NCI-H2107 (cell line): Measurements from ENCODE around the gene IQCM.
"Not testable (repeated sequence)": the region's sequence is repeated elsewhere in the genome, so short reads cannot be mapped to it uniquely, and the experiment has no call there.

ENCODE experiments used
- DNase-seq: peaks from one replicate; lab custom pipeline; 2025; lab: John Stamatoyannopoulos, UW

IQCM gene

GRCh38 chr4:149465955-149466354 lies 349.7 kb downstream of the IQCM start:
- DNase-seq, result no peak

- DNase-seq, result no peak
These were observed 372.1 kb downstream of the IQCM start for GRCh38 chr4:149443537-149443936.

GRCh38 chr4:149441338-149441737 lies 374.3 kb downstream of the IQCM start:
- DNase-seq, result no peak

DNA sequence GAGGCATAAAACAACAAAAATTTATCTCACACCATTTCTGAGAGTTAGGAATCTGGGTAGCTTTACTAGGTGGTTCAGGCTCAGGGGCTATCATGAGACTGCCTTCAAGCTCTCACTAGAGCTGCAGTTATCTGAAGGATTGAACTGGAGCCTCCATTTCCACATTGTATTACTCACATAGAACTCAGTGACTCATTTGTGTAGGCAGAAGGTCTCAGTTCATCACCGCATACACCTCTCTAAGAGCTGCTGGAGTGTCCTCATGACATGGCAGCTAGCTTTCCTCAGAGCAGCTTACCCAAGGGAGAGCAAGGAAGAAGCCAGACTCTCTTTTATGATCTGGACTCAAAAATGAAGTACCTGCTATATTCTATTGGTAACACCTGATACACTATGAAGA lies 389.2 kb downstream of the IQCM start:
- no peak for DNase-seq

- no peak for DNase-seq
These were observed 406.1 kb downstream of the IQCM start for GRCh38 chr4:149409555-149409962.

DNA sequence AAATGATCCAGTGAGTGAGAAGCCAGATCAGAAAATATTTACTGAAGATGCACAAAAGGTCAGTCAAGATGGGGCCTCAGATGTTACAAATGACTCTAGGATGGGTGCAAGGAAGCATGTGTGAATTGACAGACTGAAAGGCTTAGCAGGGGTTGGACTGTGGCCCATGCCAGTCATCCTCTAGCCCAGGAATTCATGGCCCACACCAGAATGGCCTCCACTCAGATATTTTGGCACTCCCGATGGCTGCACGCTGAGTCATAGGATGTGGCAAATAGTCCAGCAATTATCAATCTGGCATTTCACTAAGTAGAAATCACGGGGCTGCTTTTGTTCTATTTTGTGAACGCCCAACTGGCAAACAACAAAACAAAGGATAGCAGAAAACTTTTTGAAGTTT lies 406.5 kb downstream of the IQCM start:
- DNase-seq, result no peak

DNA sequence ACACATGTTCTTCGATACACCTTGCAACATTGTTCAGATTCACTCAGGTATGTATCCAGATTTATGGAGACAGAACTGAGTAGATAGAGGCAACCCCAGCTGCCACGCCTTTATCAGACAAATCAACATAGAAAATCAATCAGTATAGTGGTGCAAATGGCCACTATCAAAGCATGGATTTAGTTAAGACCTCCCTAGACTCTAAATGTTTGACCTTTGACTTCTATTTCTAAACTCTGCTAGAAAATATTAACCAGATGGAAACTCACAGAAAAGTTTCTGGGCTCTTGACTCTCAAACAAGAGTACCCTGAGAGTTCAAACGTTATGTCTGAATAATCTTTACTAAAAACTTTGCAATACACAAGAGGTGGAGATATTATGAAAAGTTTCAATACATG lies 411.5 kb downstream of the IQCM start:
- DNase-seq, result no peak

GRCh38 chr4:149403081-149403480 lies 412.6 kb downstream of the IQCM start:
- no peak for DNase-seq

- no peak for DNase-seq
These were observed 416.6 kb downstream of the IQCM start for GRCh38 chr4:149398993-149399392.

DNA sequence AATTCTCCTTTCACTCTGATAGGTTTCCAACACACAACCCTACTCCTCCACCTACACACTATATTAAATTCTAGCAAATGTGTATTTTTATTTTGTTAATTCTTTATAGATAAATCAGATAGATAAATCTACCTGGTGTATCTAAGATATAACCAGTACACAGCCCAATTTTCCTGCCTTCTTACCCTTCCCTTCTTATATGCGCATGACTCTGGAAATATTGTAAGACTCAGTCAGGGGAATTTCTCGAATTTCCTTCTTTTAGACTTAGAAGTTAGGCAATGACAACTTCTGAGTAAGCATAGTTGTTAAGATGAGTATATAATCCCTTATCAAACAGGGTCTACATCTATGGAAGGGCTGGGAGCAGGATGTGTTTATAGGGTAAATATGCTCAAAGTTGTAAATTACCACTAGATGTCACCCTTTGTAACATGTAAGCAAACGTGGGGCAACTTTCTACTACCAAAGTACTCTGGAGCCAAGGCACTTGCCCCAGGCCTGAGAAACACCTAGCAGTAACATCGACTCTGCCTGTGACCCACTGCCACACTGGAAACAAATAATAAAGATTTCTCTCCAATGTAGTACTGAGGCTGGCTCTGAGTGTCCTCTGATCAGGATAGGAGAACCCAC lies 444.7 kb downstream of the IQCM start:
- DNase-seq, result no peak

DNA sequence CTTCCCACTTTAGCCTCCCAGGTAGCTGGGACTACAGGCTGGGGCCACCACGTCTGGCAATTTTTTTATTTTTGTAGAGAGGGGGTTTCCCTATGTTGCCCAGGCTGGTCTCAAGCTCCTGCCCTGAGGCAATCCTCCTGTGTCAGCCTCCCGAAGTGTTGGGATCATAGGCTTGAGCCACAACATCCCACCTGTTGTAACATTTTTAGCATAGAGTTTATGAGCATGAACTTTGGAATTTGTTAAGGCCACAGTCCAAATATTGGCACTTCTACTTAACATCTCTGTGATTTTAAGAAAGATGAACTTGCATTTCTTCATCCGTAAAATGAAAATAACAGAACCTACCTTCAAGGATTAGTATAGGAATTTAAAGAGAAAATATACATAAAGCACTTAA lies 445.6 kb downstream of the IQCM start:
- no peak for DNase-seq

GRCh38 chr4:149353241-149353640 lies 462.4 kb downstream of the IQCM start:
- DNase-seq, result no peak

- DNase-seq, result no peak
These were observed 466.1 kb downstream of the IQCM start for GRCh38 chr4:149349541-149349940.

GRCh38 chr4:149347139-149347538 lies 468.5 kb downstream of the IQCM start:
- no peak for DNase-seq

DNA sequence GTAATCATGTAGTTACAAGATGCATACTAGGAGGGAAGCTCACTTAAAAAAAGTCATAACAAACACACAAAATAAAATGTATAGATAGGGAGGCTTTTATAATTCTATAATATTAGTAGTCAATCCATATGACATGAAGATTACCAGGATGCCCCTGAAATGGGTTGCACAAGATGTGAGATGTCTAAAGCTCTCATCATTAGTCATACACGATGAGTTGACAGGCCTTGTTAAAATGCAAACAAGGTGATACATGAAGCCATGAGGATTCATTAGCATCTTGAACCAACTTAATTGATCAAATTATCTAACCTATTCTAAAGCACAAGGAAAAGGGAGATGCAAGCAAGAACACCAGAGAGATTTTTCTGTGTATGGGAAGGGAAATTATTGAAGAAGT lies 470.2 kb downstream of the IQCM start:
- no peak for DNase-seq

DNA sequence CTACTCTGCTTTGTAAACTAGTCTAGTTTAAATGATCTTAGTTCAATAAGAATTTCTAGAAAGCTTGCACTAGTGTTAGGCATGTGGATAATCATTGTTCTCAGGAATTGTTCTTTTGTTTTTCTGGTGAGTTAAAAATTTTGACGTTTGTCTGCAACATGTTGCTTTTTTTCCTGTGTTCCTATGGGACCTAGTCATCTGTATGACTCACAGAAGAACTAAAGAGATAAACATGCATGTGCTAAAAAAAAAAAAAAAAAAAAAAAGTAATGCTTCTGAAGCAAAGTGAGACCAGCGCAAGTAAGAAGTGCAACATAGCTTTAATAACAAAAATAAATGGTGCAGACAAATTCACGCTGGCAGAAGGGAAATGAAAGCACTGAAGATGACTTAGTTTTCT lies 471.2 kb downstream of the IQCM start:
- DNase-seq, result no peak

GRCh38 chr4:149343614-149344013 lies 472.0 kb downstream of the IQCM start:
- no peak for DNase-seq

- DNase-seq, result not testable (repeated sequence)
These were observed 474.5 kb downstream of the IQCM start for GRCh38 chr4:149341117-149341516.

DNA sequence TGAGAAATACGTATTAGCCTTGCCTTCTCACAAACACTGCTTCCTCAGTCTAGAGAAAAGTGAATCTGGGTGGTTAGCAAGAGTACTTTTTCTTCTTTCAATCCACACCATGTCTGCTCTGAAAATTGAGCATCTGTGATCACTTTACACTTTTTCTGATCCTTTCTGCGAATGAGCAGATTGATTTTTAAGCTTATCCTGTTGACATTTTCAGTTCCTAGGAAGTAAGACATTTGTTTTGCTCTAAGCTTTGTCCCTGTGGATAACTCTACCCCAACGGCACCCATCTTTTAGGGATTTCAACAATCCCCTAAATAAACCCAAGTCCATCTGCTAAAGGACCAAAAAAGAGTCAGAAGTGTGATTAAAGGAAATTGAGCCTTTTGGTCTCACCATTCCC lies 487.5 kb downstream of the IQCM start:
- DNase-seq, result no peak

- DNase-seq, result no peak
These were observed 493.4 kb downstream of the IQCM start for GRCh38 chr4:149322203-149322602.

DNA sequence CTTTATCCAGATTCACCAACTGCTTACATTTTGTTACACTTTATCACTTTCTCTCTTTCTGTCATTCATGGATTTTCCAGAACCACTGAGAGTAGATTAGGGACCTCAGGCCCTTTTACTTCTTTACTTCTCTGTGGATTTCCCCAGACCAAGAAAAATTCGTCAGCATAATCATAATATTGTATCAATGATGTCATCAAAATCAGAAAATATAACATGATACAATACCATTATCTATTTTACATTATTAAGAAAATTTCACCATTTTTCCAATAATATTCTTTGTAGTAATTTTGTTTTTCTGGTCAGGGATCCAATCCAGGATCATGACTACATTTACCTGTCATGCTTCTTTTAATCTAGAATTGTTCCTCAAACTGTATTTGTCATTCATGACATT lies 494.2 kb downstream of the IQCM start:
- DNase-seq, result no peak

DNA sequence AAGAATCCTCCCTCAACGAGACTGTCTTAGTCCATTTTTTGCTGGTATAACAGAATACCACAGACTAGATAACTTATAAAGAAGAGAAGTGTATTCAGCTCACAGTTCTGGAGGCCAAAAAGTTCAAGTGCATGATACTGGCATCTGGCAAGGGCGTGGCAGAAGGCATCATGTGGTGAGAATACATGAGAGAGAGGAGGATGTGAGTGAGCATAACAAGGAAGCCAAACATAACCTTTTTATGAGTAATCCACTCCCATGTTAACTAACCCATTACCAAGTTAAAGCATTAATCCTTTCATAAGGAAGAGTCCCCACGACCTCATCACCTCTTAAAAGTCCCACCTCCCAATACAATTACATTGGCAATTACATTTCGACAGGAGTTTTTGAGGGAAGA lies 504.6 kb downstream of the IQCM start:
- DNase-seq, result no peak

DNA sequence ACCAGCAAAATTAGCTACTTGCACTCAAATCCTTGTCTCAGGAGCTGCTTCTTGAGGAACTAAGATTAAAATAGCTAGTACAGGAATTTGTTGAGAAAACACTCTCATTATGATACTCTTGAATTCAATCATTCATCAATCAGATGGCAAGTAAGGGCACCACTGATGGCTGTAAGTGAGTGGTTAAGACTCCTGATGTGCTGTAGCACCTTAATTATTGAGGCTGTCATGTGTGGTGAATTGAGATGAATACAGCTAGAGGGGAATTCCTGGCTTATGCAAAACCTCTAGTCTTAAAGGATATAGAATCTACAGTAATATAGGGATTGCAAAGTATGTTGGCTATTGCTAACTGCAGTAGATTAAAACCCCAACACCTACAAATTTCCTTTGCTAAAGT lies 509.1 kb downstream of the IQCM start:
- DNase-seq, result no peak
